GM21737 (cell line): ENCODE data around the gene DYRK1B.
"Not testable (repeated sequence)": the region's sequence is repeated elsewhere in the genome, so short reads cannot be mapped to it uniquely, and the experiment has no call there.

Experiments used
- ATAC-seq: cut with Tn5 transposase; IDR thresholded peaks from one replicate; pipeline ENCODE4 v1.9.1; 2021; ENCODE audit warnings: mild to moderate bottlenecking, moderate library complexity; ENCODE audit not compliant: unreplicated experiment

The DYRK1B gene

DNA sequence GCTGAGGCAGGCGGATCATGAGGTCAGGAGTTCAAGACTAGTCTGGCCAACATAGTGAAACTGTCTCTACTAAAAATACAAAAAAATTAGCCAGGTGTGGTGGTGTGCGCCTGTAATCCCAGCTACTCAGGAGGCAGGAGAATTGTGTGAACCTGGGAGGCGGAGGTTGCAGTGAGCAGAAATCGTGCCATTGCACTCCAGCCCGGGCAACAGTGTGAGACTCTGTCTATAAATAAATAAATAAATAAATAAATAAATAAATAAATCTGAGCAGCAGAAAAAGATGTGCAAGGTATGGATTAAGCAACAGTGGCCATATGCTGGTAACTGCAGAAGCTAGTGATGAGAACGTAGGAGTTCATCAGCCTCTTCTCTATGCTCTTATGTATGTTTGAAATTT is 19.9 kb downstream of the DYRK1B start:
- ATAC-seq, result not testable (repeated sequence)

DNA sequence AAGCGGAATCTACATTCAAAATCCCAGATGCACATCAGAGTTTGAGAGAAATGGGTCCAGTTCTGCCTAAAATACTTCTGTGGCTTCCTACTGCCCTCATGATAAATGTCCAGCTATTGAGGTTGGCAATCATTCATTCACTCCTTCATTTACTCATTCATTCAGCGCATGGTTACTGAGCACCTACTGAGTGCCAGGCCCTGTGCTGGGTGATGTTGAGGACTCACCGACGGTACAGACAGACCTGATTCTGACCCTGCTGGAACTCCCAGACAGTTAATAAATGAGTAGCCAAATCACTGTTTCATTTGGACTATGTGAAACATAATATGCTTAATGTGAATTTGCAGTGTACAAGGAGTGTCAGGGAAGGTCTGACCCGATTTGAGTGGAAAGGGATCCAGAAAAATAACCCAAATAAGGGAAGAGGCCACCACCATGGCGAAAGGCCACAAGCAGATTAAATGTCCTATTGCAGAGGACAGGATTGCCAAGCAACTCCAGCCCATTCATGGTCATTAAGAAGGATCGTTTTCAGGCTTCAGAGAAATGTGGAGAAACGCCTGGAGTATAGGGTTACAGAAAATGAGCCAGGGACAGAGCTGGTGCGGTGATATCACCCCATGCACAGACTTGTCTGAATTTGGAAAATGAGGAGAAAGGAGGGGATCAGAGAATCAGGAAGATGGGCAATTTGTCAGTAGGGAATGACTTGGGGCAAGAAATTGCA is 20.5 kb downstream of the DYRK1B start:
- ATAC-seq, result no peak

DNA sequence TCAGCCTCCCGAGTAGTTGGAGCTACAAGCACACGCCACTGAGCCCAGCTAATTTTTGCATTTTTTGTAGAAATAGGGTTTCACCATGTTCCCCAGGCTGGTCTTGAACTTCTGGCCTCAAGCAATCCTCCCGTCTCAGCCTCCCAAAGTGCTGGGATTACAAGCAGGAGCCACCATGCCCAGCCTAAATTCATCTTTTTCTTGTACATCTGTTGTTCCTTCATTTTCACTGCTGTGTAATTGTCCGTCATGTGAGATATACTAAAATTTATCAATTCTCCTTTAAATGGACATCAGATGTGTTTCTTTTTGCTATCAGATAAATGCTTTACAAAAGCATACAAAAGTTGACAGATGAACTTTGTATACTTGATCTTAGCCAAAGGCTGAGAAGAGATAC is 22.9 kb downstream of the DYRK1B start:
- ATAC-seq, result no peak

DNA sequence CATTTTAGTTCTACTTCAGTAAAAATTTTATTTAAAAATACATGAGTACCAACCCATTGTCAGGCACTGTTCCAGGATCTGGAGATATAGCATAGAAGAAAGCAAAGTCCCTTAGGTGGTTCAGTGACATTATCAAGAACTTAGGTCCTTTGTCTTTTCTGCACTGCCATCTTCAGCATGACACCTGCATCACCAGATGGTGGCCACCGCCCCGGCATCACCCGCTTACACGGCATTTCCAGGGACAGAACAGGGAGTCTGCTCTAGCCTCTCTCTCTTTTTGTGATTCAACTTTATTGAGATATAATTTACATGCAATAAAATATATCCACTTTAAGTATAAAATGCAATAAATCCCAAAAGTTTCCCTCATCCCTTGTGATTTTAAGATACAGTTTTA is 23.5 kb downstream of the DYRK1B start:
- ATAC-seq, result no peak

DNA sequence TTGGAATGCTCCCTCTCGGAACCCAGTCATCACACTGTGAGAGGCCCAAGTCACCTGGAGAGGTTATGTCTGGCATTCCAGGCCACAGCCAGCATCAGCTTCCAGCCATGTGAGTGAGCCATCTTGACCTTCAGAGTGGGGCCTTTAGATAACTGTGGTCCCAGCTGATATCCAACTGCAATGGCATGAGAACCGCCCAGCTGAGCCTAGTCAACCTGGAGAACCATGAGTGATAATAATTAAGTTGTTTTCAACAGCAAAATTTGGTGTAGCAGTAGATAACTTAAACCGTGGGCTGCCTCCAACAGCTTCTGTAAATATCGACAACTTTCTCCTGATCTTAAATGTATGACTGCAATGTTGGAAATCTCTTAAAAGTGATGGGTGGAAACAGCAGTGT is 24.6 kb downstream of the DYRK1B start:
- no peak for ATAC-seq

DNA sequence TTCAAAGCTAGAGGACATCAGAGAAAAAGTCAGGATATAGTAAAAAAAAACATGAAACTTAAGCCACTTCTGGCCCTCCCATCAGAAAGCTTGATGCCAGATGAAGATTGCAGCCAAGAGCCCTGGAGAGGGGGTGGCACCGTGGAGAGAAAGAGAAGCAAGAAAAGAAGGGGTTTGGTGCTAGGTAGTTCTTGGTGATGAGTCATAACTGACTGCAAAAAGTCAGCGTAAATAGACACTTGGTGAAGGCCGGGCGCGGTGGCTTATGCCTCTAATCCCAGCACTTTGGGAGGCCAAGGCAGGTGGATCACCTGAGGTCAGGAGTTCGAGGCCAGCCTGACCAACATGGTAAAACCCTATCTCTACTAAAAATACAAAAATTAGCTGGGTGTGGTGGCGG is 25.3 kb downstream of the DYRK1B start:
- ATAC-seq, result not testable (repeated sequence)

DNA sequence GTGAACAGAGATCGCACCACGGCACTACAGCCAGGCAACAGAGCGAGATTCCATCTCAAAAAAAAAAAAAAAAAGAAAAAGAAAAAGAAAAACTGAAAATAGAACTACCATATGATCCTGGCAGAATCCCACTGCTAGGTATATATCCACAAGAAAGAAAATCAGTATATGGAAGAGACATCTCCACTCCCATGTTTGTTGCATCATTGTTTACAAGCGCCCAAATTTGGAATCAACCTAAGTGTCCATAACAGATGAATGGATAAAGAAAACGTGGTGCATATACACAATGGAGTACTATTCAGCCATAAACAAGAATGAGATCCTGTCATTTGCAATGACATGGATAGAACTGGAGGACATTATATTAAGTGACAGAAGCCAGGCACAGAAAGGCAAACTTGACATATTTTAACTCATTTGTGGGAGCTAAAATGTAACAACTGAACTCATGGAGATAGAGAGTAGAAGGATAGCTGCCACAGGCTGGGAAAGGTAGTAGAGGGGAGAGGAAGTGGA is 26.1 kb downstream of the DYRK1B start:
- no peak for ATAC-seq

DNA sequence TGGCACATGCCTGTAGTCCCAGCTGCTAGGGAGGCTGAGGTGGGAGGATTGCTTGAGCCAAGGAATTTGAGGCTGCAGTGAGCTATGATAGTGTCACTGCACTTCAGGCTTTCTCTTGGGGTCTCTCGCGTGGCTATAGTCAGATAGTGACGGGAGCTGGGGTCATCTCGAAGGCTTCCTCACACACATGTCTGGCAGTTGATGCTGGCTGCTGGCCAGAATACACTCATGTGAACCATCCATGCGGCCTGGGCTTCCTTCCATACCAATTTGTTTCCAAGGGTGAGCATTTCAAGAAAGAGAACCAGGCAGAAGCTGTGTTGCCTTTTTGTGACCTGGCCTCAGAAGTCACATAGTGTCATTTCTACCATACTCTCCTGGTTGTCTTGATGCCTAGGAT is 28.9 kb downstream of the DYRK1B start:
- no peak for ATAC-seq

DNA sequence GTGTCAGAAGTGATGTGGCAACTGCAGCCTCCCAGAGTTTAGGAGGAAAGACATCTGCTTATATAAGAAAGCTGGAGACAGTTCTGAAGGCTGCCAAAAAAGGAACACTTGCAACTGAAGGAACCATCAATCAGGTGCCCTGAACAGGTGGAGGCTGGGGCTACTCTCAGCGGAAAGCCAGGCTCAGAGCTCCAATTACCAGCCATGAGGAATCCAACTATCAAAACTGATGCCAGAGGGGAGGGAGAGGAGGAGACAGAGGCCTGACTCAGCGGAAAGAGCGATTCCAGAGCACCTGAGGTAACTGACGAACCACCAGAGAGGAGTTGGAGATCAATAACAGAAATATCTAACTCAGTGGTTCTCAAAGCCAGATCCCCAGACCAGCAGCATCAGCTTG is 31.0 kb downstream of the DYRK1B start:
- no peak for ATAC-seq

DNA sequence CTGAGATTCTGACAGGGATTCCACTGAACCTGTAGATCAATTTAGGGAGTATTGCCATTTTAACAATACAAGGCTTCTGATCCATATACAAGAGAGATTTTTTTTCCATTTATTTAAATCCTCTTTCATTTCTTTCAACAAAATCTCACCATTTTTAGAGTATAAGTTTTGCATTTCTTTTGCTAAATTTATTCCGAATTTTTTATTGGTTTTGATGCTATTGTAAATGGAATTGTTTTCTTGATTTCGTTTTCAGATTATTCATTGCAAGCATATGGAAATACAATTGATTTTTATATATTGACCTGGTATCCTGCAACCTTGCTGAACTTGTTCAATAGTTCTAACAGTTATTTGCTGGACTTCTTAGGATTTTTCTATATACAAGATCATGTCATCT is 36.9 kb downstream of the DYRK1B start:
- no peak for ATAC-seq

DNA sequence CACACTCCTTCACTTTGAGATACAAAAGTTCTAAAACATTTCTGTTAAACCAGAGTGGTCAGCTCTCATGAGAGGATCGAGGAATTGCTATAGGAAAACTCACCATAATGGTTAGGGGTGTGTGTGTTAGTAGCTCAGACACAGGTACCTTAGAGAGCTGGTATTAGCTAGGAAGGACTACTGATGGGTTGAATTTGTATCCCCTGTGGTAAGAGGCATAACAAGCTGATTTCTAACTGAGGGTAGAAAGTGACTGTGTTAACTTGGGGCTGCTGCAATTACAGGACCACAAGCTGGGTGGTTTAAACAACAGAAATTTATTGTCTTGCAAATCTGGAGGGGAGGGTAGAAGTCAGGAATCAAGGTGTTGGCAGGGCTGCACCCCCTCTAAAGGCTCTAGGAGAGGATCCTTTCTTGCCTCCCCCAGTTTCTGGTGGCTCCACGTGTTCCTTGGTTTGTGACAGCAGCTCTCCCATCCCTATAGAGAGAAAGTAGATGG is 37.9 kb downstream of the DYRK1B start:
- ATAC-seq, result no peak

DNA sequence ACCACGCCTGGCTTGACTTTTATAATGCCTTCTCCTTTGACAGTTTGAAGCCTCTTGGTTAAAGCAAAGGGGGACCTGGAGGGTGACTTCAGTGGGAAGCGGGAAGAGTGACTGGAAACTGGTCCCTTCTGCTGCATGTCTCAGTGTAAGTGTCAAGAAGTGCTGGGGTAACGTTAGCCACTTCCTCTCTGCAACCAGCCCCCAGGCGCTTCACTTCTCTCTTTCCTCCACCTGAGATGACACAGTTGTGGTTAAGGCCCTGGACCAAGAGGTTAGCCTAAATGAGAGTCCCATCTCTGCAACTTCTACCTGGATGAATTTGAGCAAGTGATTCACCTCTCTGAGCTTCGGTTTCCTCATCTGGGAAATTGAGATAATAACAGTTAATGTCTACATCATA is 39.0 kb downstream of the DYRK1B start:
- ATAC-seq, result no peak

DNA sequence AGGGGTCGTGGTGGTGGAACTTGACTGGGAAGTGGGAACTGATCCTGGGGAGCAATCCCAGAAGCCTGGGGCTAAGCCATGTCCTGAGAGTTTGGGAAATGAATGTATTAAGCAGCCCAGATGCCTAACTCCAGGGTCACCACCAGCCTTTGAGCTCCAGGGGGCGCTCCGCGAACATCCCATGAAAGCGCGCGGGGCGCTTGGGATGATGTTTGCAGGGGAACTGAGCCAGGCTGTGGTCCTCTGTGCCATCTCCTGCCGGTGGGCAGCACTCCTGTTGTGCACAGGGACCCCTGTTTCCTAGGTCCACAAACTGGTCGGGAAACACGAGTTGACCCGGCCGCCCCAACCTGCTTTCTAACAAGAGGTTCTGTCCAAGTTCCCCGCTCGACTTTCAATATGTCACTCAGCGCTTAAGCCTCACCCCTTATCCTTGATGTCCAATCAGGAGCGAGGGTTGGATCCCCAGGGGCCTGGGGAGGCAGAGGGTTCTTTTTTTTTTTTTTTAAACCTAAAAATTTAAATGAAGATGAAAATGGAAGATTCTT is 40.9 kb downstream of the DYRK1B start:
- ATAC-seq, result peak; percentile 82

DNA sequence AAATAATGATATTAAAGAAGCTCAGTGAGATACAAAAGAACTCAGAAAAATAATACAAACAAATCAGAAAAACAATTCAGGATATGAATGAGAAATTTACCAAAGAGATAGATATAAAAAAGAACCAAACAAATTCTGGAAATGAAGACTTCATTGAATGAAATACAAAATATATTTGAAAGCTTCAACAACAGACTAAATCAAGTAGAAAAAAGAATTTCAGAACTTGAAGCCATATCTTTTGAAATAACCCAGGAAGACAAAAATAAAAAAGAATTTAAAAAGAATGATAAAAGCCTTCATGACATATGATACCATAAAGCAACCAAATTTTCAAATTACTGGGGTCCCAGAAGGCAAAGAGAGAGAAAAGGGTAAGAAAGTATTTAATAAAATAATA is 45.7 kb downstream of the DYRK1B start:
- ATAC-seq, result no peak

DNA sequence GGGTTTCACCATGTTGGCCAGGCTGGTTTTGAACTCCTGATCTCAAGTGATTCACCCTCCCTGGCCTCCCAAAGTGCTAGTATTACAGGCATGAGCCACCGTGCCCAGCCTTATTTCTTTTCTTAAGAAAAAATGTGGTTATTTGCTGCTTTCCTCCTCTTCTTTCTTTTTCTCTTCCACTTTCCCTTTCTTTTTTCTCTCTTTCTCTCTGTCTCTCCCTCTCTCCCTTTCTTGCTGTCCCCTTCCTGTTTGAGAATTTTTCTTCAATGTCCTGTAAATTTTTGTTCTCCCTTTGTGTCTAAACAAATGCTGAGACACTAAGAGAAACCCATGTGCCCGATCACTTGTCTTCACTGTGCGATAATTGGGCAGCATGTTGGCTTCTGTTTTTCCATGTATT is 53.1 kb downstream of the DYRK1B start:
- no peak for ATAC-seq

DNA sequence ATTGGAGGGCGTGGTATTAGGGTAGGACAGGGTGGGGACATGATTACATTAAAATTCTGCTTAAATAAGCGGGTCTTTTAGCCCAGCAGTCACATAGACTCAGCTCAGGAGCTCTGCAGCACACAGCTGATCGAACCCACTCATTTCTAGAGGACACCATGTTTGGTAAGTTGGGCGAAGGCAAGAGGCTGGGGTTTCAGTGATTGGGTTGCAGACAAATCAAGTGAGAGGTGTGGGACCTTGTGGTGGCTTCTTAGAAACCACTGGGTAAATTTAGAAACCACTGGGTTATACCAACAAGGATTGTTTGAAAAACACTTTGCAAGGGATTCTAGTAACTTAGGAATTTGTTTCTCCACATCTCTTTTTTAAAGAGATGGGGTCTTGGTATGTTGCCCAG is 55.2 kb downstream of the DYRK1B start, which contains the start of gene LEUTX:
LEUTX (plus strand) TSS at position 92 of the 400 bp plus-strand sequence; CDS start at position 159, 67 bp downstream.
- no peak for ATAC-seq
